Activated T-cell treated with anti-CD3 and anti-CD28 coated beads, Interleukin-2, amount 50 U/mL, for 4 hours (primary cell): Measurements from ENCODE around the gene ENOX1. TPM values are rescaled to one million over a fixed set of nuclear protein-coding genes. Genes with fewer than 3 reads are reported as not detected.

Experiments used
- ATAC-seq, 2 donors: fragments of 200-7000 bp; cut with Tn5 transposase; one replicate each; pipeline ENCODE4 v1.10.0; 2021
- DNase-seq: peaks from one replicate; pipeline ENCODE4 v3.0.0-alpha.2; 2020
- H3K27me3 Mint-ChIP-seq: one replicate; pipeline ENCODE4 v1.8.0; 2021; ENCODE audit warnings: low read depth, mixed read lengths
- H3K36me3 Mint-ChIP-seq: one replicate; pipeline ENCODE4 v1.8.0; 2022; ENCODE audit warnings: mixed read lengths; ENCODE audit not compliant: insufficient read depth
- H3K4me1 Mint-ChIP-seq: one replicate; pipeline ENCODE4 v1.8.0; 2021; ENCODE audit warnings: low read depth, mixed read lengths
- H3K4me3 Mint-ChIP-seq: one replicate; pipeline ENCODE4 v1.8.0; 2021; ENCODE audit warnings: mild to moderate bottlenecking, moderate library complexity, mixed read lengths
- H3K9me3 Mint-ChIP-seq: one replicate; pipeline ENCODE4 v1.8.0; 2021; ENCODE audit warnings: mixed read lengths
- total RNA-seq, 3 donors: library from RNA; stranded (reverse); gene quantifications; one replicate each; pipeline ENCODE4 v1.2.1, GENCODE V29; 2021

ENOX1 gene
- total RNA-seq, 3 donors from 2014 or later = 0.14 TPM; not detected in 2

- Mint-ChIP-seq H3K27me3 (peaks cover 15% of the 10 kb centered on the region), H3K9me3 (no peaks in the 10 kb centered on the region)
- ATAC-seq = no peak
Measured at GRCh38 chr13:43776006-43776405, 10.8 kb downstream of the ENOX1 start.

GRCh38 chr13:43773602-43774001 lies 13.2 kb downstream of the ENOX1 start:
- no peaks in the 10 kb centered on the region for H3K9me3 Mint-ChIP-seq
- H3K36me3 Mint-ChIP-seq = no peaks in the 10 kb centered on the region
- DNase-seq (no peak), ATAC-seq (no peak)
- no peak overlapping the region for H3K4me3 Mint-ChIP-seq
- peaks cover 8% of the 10 kb centered on the region for H3K27me3 Mint-ChIP-seq
- H3K4me1 Mint-ChIP-seq = no peaks in the 10 kb centered on the region

More at GRCh38 chr13:43776006-43776405, 10.8 kb downstream of the ENOX1 start:
- H3K4me3 Mint-ChIP-seq = no peak overlapping the region
- H3K36me3 Mint-ChIP-seq = no peaks in the 10 kb centered on the region
- no peak for DNase-seq
- H3K4me1 Mint-ChIP-seq = no peaks in the 10 kb centered on the region

DNA sequence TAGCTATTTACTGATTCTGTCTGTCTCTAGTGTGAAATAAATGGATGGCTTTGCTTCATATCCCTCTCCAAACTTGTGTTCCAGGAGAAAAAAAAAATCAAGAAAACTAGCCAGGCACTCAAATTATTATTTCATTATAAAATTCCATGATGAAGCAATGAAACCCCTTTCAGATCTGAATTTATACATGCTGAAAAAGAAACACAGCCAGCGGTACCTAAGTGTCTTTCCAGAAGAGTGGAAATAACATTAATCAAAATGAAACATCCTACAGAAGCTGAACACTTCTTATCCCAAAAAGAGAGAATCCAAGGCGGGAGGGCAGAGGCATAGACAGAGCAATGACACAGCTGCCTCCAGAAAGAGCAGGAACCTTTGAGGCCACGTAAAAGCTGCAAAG lies 15.9 kb downstream of the ENOX1 start:
- no peaks in the 10 kb centered on the region for H3K4me1 Mint-ChIP-seq
- no peak for ATAC-seq
- no peak overlapping the region for H3K4me3 Mint-ChIP-seq
- no peaks in the 10 kb centered on the region for H3K9me3 Mint-ChIP-seq
- peaks cover 4% of the 10 kb centered on the region for H3K27me3 Mint-ChIP-seq
- no peak for DNase-seq
- H3K36me3 Mint-ChIP-seq = no peaks in the 10 kb centered on the region

- peaks cover 4% of the 10 kb centered on the region for H3K27me3 Mint-ChIP-seq
- H3K36me3 Mint-ChIP-seq = no peaks in the 10 kb centered on the region
- H3K4me1 Mint-ChIP-seq = no peaks in the 10 kb centered on the region
- ATAC-seq (no peak), DNase-seq (no peak)
- no peak overlapping the region for H3K4me3 Mint-ChIP-seq
- H3K9me3 Mint-ChIP-seq = no peaks in the 10 kb centered on the region
Measured at GRCh38 chr13:43769529-43769928, 17.2 kb downstream of the ENOX1 start.

DNA sequence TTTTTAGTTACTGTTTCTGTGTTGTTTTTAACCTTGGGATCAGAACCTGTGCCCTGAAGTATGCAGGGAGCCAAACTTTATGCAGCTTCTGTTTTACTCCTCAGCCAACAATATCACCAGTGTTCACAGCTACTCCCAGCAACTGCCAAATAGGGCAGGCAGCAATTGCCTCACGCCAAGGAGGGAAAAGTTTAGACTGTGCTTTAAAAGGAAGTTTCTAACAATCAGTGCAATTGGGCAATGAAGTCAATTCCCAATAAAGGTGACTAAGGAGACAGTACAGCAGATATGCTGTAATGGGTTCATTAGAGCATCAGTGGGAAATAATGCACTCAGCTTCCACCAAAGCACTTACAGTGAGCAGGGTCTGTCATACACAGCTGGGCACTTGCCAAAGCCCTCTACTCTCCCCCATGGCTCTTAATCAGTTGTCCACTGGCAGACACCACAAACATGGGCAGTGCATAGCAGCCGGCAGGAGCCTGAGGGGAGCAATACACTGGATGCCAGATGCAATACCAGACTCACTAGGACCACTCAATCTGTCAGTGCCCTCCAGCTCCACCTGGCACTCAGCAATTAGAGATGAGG lies 19.3 kb downstream of the ENOX1 start:
- H3K36me3 Mint-ChIP-seq = no peaks in the 10 kb centered on the region
- peaks cover 8% of the 10 kb centered on the region for H3K27me3 Mint-ChIP-seq
- H3K4me1 Mint-ChIP-seq = no peaks in the 10 kb centered on the region
- DNase-seq (no peak), ATAC-seq (no peak)
- no peaks in the 10 kb centered on the region for H3K9me3 Mint-ChIP-seq
- H3K4me3 Mint-ChIP-seq = no peak overlapping the region

DNA sequence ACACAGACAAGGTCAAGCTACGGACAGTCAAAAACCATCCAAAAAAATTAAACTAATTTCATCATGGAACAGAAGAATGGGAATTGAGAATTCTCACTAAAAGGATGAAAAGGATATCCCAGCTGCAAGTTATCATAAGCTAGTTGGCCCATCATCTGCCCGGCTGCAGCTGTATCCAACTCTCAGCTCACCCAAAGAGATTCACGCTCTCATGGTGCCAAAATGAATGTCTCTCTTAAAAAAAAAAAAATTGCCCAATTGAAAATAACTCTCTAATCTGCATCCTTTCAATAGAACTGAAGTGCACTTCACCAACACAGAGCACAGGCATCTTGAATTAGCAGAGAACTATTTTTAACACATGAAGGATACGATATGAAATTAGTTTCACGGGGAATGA lies 20.0 kb downstream of the ENOX1 start:
- Mint-ChIP-seq H3K36me3 (no peaks in the 10 kb centered on the region), H3K4me1 (no peaks in the 10 kb centered on the region), H3K9me3 (no peaks in the 10 kb centered on the region), H3K27me3 (peaks cover 8% of the 10 kb centered on the region), H3K4me3 (no peak overlapping the region)
- no peak for ATAC-seq
- no peak for DNase-seq

DNA sequence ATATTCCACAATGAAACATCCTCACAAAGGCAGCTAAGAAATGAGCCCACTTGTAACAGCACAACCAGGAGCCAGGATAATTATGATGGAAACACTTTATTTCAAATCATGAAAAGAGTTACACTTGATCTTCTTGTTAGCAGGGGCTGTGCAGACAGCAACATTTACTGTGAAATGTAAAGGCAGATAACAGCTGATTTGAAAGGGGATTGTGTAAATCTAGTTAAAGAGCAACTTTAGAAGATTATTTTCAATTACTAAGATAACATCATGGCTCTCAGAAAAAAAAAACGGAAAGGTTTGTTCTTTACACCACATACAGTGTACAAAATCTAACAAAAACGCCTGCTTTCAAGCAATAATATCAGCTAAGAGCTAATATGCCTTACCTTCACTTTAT lies 22.4 kb downstream of the ENOX1 start:
- Mint-ChIP-seq H3K4me3 (no peak overlapping the region), H3K9me3 (no peaks in the 10 kb centered on the region), H3K4me1 (no peaks in the 10 kb centered on the region), H3K36me3 (no peaks in the 10 kb centered on the region), H3K27me3 (peaks cover 8% of the 10 kb centered on the region)
- ATAC-seq (no peak), DNase-seq (no peak)

DNA sequence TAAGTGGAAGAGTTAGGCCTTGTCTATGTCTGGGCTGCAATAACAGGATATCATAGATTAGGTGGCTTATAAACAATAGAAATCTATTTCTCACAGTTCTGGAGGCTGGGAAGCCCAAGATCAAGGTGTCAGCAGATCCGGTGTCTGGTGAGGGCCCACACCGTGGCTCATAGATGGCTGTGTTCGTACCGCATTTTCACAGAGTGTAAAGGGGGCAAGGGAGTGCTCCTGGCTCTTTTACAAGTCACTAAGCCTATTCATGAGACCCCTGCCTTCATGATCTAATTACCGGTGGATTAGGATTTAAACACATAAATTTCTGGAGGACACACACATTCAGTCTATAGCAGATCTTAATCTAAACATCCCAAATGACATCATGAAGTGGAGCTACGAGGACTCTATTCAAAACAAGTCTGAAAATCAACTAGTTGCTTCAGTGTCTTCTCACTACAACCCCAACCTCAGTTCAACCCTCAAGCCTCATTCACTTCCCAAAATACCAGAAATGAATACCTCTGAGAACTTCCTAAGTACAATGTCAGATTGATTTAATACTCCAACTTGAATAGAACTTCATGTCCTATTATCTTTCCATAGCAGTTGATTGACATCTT lies 23.5 kb downstream of the ENOX1 start:
- no peak for DNase-seq
- peaks cover 8% of the 10 kb centered on the region for H3K27me3 Mint-ChIP-seq
- no peaks in the 10 kb centered on the region for H3K36me3 Mint-ChIP-seq
- no peak for ATAC-seq
- H3K4me1 Mint-ChIP-seq = no peaks in the 10 kb centered on the region
- H3K9me3 Mint-ChIP-seq = no peaks in the 10 kb centered on the region
- H3K4me3 Mint-ChIP-seq = no peak overlapping the region

GRCh38 chr13:43761616-43762315 lies 25.0 kb downstream of the ENOX1 start:
- H3K4me3 Mint-ChIP-seq = no peak overlapping the region

GRCh38 chr13:43760257-43760656 lies 26.5 kb downstream of the ENOX1 start:
- H3K27me3 Mint-ChIP-seq = peaks cover 14% of the 10 kb centered on the region
- H3K4me3 Mint-ChIP-seq = no peak overlapping the region
- H3K9me3 Mint-ChIP-seq = no peaks in the 10 kb centered on the region
- no peaks in the 10 kb centered on the region for H3K36me3 Mint-ChIP-seq
- ATAC-seq (no peak), DNase-seq (no peak)
- no peaks in the 10 kb centered on the region for H3K4me1 Mint-ChIP-seq

More at GRCh38 chr13:43761616-43762315, 25.0 kb downstream of the ENOX1 start:
- ATAC-seq (no peak), DNase-seq (no peak)
- peaks cover 12% of the 10 kb centered on the region for H3K27me3 Mint-ChIP-seq
- no peaks in the 10 kb centered on the region for H3K4me1 Mint-ChIP-seq
- H3K36me3 Mint-ChIP-seq = no peaks in the 10 kb centered on the region
- no peaks in the 10 kb centered on the region for H3K9me3 Mint-ChIP-seq

DNA sequence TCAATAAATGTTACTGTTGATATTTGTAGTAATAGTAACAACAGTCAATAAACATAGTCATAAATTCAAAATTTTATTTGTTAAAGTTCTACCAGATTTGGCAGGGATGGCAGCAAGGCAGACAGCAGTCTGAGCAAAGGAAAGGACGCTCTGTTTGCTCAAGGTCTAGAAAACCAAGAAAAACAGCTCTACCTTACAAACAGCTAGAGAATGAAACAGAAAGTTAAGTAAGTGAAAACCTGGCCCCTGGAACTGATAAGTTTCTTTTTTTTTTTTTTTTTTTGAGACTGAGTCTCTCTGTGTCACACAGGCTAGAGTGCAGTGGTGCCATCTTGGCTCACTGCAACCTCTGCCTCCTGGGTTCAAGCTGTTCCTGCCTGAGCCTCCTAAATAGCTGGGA lies 27.9 kb downstream of the ENOX1 start:
- DNase-seq (no peak), ATAC-seq (no peak)
- no peaks in the 10 kb centered on the region for H3K36me3 Mint-ChIP-seq
- H3K4me3 Mint-ChIP-seq = no peak overlapping the region
- H3K27me3 Mint-ChIP-seq = peaks cover 14% of the 10 kb centered on the region
- no peaks in the 10 kb centered on the region for H3K4me1 Mint-ChIP-seq
- H3K9me3 Mint-ChIP-seq = no peaks in the 10 kb centered on the region

- no peaks in the 10 kb centered on the region for H3K36me3 Mint-ChIP-seq
- no peak for ATAC-seq
- H3K4me3 Mint-ChIP-seq = no peak overlapping the region
- peaks cover 10% of the 10 kb centered on the region for H3K27me3 Mint-ChIP-seq
- H3K4me1 Mint-ChIP-seq = no peaks in the 10 kb centered on the region
- DNase-seq = no peak
- H3K9me3 Mint-ChIP-seq = no peaks in the 10 kb centered on the region
Measured at GRCh38 chr13:43757266-43757665, 29.5 kb downstream of the ENOX1 start.

DNA sequence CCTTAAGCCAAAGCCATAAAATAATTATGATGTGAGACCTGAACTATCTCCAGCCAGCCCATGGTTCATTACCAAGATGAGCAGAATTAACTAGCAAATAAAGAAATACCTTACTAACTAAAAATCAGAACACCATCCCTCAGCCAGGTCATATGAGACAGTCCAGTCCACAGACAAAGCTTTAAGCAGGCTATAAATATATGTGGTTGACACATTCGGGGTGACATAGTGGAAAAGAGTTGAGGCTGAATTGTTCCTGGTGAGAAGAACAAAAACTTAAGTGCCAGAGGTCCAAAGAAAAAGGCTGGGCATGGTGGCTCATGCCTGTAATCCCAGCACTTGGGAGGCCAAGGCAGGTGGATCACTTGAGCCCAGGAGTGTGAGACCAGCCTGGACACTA lies 30.9 kb downstream of the ENOX1 start:
- Mint-ChIP-seq H3K4me3 (no peak overlapping the region), H3K9me3 (no peaks in the 10 kb centered on the region), H3K27me3 (peaks cover 10% of the 10 kb centered on the region), H3K4me1 (peaks cover 1% of the 10 kb centered on the region), H3K36me3 (no peaks in the 10 kb centered on the region)
- DNase-seq = no peak
- ATAC-seq = no peak

DNA sequence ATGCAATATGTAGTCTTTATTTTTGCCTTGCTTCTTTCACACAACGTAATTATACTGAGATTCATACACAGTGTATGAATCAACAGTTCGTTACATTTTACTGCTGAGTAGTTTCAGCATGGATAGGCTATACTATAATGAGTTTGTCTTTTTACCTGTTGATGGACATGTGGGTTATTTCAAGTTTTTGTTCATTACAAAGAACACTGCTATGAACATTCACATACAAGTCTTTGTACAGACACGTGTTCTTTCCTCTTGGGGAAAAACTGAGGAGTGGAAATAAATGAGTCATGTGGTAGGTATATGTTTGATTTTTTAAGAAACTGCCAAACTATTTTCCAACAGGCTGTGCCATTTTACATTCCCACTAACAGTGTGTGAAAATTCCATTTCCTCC lies 35.1 kb downstream of the ENOX1 start:
- Mint-ChIP-seq H3K9me3 (no peaks in the 10 kb centered on the region), H3K36me3 (no peaks in the 10 kb centered on the region), H3K4me3 (no peak overlapping the region), H3K4me1 (peaks cover 1% of the 10 kb centered on the region), H3K27me3 (peaks cover 4% of the 10 kb centered on the region)
- no peak for ATAC-seq
- no peak for DNase-seq

DNA sequence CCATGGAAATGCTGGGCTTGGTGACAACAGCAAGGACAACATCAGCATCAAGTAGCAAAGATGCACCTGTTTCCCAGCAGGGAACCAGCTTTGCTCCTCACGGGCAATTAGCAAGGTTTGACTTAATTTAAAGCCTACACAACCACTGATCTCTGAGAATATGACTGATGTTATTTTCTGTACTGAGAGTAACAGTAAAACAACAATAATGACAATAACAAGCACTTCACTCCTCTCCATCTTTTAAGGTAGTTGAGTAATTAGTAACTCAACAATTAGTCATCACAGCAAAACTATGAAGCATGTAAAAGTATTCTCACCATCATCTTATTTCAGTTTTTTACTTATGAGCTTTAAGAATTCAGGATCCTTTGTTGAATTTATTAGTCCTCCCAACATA lies 37.3 kb downstream of the ENOX1 start:
- H3K4me3 Mint-ChIP-seq = no peak overlapping the region
- no peak for ATAC-seq
- H3K9me3 Mint-ChIP-seq = no peaks in the 10 kb centered on the region
- H3K27me3 Mint-ChIP-seq = peaks cover 7% of the 10 kb centered on the region
- H3K36me3 Mint-ChIP-seq = no peaks in the 10 kb centered on the region
- no peak for DNase-seq
- peaks cover 1% of the 10 kb centered on the region for H3K4me1 Mint-ChIP-seq
